Measurements from ENCODE around the gene PCBP4.

GRCh38 chr3:51997935-51998596, 30.8 kb upstream of the PCBP4 start:
- TF ChIP-seq, protein P1, sequence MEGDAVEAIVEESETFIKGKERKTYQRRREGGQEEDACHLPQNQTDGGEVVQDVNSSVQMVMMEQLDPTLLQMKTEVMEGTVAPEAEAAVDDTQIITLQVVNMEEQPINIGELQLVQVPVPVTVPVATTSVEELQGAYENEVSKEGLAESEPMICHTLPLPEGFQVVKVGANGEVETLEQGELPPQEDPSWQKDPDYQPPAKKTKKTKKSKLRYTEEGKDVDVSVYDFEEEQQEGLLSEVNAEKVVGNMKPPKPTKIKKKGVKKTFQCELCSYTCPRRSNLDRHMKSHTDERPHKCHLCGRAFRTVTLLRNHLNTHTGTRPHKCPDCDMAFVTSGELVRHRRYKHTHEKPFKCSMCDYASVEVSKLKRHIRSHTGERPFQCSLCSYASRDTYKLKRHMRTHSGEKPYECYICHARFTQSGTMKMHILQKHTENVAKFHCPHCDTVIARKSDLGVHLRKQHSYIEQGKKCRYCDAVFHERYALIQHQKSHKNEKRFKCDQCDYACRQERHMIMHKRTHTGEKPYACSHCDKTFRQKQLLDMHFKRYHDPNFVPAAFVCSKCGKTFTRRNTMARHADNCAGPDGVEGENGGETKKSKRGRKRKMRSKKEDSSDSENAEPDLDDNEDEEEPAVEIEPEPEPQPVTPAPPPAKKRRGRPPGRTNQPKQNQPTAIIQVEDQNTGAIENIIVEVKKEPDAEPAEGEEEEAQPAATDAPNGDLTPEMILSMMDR (IDR thresholded peaks at IDR 0.05), result no peak
- no peak for TF ChIP-seq EZH2 (IDR thresholded peaks at IDR 0.05; ENCODE audit: borderline replicate concordance, insufficient read depth, low read depth, low read length, poor library complexity, severe bottlenecking)

Measured in B cell (primary cell).